IPS-15b (cell line): ENCODE results near the gene XRN1.
"Not testable (repeated sequence)": the region's sequence is repeated elsewhere in the genome, so short reads cannot be mapped to it uniquely, and the experiment has no call there.

ENCODE experiments used
- H3K27me3 ChIP-seq: one replicate; pipeline ENCODE4 v1.6.1; 2013; ENCODE audit warnings: low read length; ENCODE audit not compliant: control insufficient read depth, insufficient read depth
- H3K36me3 ChIP-seq: one replicate; pipeline ENCODE4 v1.6.1; 2013; ENCODE audit warnings: low read length; ENCODE audit not compliant: control insufficient read depth, insufficient read depth
- H3K4me1 ChIP-seq: one replicate; pipeline ENCODE4 v1.6.1; 2013; ENCODE audit warnings: mild to moderate bottlenecking, low read length; ENCODE audit not compliant: control insufficient read depth, insufficient read depth
- H3K4me3 ChIP-seq: one replicate; pipeline ENCODE4 v1.5.1; 2013; ENCODE audit warnings: low read depth, low read length
- H3K9ac ChIP-seq: one replicate; pipeline ENCODE4 v1.6.1; 2013; ENCODE audit warnings: low read depth, mild to moderate bottlenecking, low read length
- H3K9me3 ChIP-seq: one replicate; pipeline ENCODE4 v1.6.1; 2013; ENCODE audit warnings: mild to moderate bottlenecking, low read length; ENCODE audit not compliant: control insufficient read depth, insufficient read depth

Gene XRN1

GRCh38 chr3:142429582-142429981, 18.3 kb downstream of the XRN1 start:
- H3K36me3 ChIP-seq, result no peaks in the 10 kb centered on the region
- H3K4me1 ChIP-seq, result no peaks in the 10 kb centered on the region
- no peaks in the 10 kb centered on the region for H3K27me3 ChIP-seq
- no peak overlapping the region for H3K9ac ChIP-seq
- H3K4me3 ChIP-seq, result no peak overlapping the region
- no peaks in the 10 kb centered on the region for H3K9me3 ChIP-seq

GRCh38 chr3:142424754-142425153, 23.1 kb downstream of the XRN1 start:
- Histone ChIP-seq H3K4me1 (no peaks in the 10 kb centered on the region), H3K9ac (no peak overlapping the region), H3K4me3 (no peak overlapping the region), H3K36me3 (peaks cover 2% of the 10 kb centered on the region), H3K27me3 (no peaks in the 10 kb centered on the region), H3K9me3 (no peaks in the 10 kb centered on the region)

- H3K4me3 ChIP-seq, result no peak overlapping the region
- no peaks in the 10 kb centered on the region for H3K4me1 ChIP-seq
- H3K9me3 ChIP-seq, result no peaks in the 10 kb centered on the region
- peaks cover 2% of the 10 kb centered on the region for H3K36me3 ChIP-seq
- no peak overlapping the region for H3K9ac ChIP-seq
- no peaks in the 10 kb centered on the region for H3K27me3 ChIP-seq
Measured at GRCh38 chr3:142418926-142419592, 28.8 kb downstream of the XRN1 start.

- Histone ChIP-seq H3K4me1 (no peaks in the 10 kb centered on the region), H3K9ac (no peak overlapping the region), H3K27me3 (no peaks in the 10 kb centered on the region), H3K9me3 (no peaks in the 10 kb centered on the region), H3K4me3 (no peak overlapping the region), H3K36me3 (peaks cover 2% of the 10 kb centered on the region)
Measured at GRCh38 chr3:142417302-142417701, 30.5 kb downstream of the XRN1 start.

DNA sequence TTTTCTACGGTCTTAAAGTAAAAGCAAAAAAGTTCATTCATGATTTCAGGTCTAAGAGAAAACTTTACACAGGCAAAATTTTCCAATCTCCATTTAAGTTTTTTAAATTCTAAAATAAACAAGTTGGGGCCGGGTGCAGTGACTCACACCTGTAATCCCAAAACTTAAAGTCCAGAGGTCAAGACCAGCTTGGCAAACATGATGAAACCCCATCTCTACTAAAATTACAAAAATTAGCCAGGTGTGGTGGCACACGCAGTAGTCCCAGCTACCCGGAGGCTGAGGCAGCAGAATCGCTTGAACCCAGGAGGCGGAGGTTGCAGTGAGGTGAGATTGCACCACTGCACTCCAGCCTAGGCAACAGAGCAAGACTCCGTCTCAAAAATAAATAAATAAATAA, 47.3 kb downstream of the XRN1 start:
- H3K9ac ChIP-seq, H3K4me3 ChIP-seq, H3K36me3 ChIP-seq, H3K4me1 ChIP-seq, H3K9me3 ChIP-seq, H3K27me3 ChIP-seq: not testable (repeated sequence)

DNA sequence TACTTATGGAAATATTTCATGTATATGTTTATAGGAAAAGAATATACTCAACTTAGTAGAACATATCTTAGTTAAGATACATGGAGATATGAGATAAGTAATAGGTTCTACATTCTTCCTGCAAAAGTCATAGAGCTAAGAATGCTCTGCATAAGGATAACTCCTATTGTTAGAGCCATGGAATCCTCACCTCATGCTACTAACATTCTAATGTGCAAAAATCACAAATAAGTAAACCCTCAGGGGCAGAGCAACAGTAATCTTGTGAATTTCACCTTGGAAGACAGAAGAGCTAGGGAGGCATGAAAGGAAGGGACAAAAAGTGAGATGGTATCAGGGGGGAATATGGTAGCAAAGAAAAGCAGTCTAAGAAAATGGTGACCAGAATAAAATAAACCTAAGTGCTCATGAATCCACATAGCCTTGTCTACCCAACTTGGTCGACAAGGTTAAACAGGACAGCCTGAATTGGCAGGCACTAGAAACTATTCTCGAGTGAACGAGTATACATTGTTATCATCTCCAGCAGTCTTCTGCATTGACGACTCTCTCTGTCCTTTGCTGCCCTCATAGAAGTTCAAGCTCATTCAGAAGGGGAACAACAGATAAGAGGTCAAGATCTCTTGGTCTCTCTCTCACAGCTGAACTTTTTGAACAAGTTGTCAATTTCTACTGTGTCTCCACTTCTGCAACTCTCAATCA, 52.8 kb downstream of the XRN1 start:
- H3K4me3 ChIP-seq, result no peak overlapping the region
- no peaks in the 10 kb centered on the region for H3K27me3 ChIP-seq
- peaks cover 2% of the 10 kb centered on the region for H3K36me3 ChIP-seq
- H3K9ac ChIP-seq, result no peak overlapping the region
- H3K4me1 ChIP-seq, result no peaks in the 10 kb centered on the region
- no peaks in the 10 kb centered on the region for H3K9me3 ChIP-seq

DNA sequence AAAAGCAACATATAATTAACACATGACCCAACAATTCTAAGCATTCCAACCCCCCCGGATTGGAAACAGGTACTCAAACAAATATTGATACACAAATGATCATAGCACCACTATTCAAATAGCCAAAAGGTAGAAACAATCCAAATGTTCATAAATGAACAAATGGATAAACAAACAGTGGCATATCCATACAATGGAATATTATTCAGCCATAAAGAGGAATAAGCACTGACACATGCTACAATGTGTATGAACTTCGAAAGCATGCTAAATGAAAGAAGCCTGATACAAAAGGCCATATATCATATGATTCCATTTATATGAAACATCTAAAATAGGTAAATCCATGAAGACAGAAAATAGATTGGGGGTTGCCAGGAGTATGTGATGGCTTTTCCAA, 62.8 kb downstream of the XRN1 start:
- Histone ChIP-seq H3K9ac (no peak overlapping the region), H3K4me3 (no peak overlapping the region), H3K36me3 (peaks cover 3% of the 10 kb centered on the region)

DNA sequence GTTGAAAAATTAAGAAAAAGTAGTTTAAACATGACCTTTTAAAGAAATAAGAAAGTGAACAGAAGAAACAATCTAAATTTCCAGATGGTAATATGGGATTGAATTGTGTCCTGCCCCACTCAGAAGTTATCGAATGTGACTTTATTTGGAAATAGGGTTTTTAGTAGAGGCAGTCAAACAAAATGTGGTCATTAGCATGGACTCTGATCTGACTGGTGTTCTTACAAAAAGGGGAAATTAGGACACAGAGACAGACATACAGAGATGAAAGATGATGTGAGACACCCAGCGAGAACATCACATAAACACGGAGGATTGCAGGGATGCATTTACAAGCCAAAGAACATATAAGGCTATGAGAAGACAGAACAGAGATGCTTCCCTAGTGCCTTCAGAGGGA, 73.2 kb downstream of the XRN1 start:
- H3K36me3 ChIP-seq, result no peaks in the 10 kb centered on the region
- no peak overlapping the region for H3K4me3 ChIP-seq
- H3K9ac ChIP-seq, result no peak overlapping the region
- H3K4me1 ChIP-seq, result no peaks in the 10 kb centered on the region
- H3K9me3 ChIP-seq, result no peaks in the 10 kb centered on the region
- H3K27me3 ChIP-seq, result no peaks in the 10 kb centered on the region

More for the DNA sequence above, 62.8 kb downstream of the XRN1 start:
- H3K9me3 ChIP-seq, result no peaks in the 10 kb centered on the region
- H3K4me1 ChIP-seq, result no peaks in the 10 kb centered on the region
- no peaks in the 10 kb centered on the region for H3K27me3 ChIP-seq

DNA sequence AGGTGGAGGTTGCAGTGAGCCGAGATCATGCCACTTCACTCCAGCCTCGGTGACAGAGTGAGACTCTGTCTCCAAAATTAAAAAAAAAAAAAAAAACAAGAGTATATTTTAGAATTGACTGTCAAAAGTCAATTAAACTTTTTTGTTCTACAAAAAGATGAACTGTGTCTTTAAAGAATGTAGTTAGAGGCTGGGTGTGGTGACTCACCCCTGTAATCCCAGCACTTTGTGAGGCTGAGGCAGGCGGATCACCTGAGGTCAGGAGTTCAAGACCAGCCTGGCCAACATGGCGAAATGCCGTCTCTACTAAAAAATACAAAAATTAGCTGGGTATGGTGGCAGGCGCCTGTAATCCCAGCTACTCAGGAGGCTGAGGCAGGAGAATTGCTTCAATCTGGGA, 78.3 kb downstream of the XRN1 start:
- not testable (repeated sequence) for H3K4me1 ChIP-seq, H3K27me3 ChIP-seq, H3K4me3 ChIP-seq, H3K9ac ChIP-seq, H3K9me3 ChIP-seq, H3K36me3 ChIP-seq

DNA sequence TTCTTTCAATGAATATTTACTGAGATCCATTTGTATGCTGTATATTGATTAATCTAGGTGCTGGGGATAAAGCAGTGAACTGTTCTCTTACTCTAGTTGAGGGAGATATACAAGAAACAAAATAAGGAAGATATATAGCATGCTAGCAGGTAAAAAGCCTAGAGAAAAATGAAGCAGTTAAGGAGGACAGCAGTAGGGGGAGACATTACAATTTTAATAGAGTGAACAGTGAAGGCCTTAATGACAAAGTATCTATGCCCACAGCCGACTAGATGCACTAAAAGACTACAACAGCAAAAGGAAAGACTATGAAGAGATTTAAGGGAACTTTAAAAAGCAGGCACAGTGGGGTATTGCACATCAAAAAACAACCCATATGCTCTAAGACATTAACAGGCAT, 81.4 kb downstream of the XRN1 start:
- Histone ChIP-seq H3K9me3 (no peaks in the 10 kb centered on the region), H3K4me1 (no peaks in the 10 kb centered on the region), H3K27me3 (no peaks in the 10 kb centered on the region), H3K4me3 (no peak overlapping the region), H3K36me3 (no peaks in the 10 kb centered on the region), H3K9ac (no peak overlapping the region)

- Histone ChIP-seq H3K4me3 (no peak overlapping the region), H3K4me1 (no peaks in the 10 kb centered on the region), H3K9me3 (no peaks in the 10 kb centered on the region), H3K9ac (no peak overlapping the region), H3K27me3 (no peaks in the 10 kb centered on the region), H3K36me3 (no peaks in the 10 kb centered on the region)
Measured at GRCh38 chr3:142363936-142364467, 83.8 kb downstream of the XRN1 start.

DNA sequence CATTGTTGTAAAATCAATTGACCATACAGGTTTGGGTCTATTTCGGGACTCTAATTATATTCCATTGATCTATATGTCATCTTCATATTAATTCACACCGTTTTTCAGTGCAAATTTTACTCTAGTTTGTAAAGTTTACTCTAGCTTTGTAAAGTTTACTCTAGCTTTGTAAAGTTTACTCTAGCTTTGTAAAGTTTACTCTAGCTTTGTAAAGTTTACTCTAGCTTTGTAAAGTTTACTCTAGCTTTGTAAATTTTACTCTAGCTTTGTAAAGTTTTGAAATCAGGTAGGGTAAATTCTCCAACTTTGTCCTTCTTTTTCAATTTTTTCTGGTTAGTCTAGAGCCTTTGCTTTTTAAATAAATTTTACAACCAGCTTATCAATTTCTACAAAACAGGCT, 84.4 kb downstream of the XRN1 start:
- not testable (repeated sequence) for H3K4me3 ChIP-seq, H3K27me3 ChIP-seq, H3K9ac ChIP-seq, H3K4me1 ChIP-seq, H3K36me3 ChIP-seq, H3K9me3 ChIP-seq
